H1 (cell line): ENCODE data around the gene LIF. TPM values are rescaled to one million over a fixed set of nuclear protein-coding genes. Genes with fewer than 3 reads are reported as not detected.

ENCODE experiments used
- BACH1 ChIP-seq: IDR thresholded peaks from 2 replicates; pipeline ENCODE4 v1.6.1; 2012; ENCODE audit warnings: low read length, improper control_type of control experiment
- CTBP2 ChIP-seq: IDR thresholded peaks from 2 replicates; pipeline ENCODE4 v1.7.0; 2011; ENCODE audit warnings: borderline replicate concordance, mild to moderate bottlenecking, moderate library complexity, mixed read lengths, low read length; ENCODE audit not compliant: insufficient read depth, insufficient read length
- NANOG ChIP-seq: IDR thresholded peaks from 2 replicates; pipeline ENCODE4 v1.6.1; 2011; ENCODE audit warnings: low read length, low read depth, mild to moderate bottlenecking, inconsistent platforms; ENCODE audit not compliant: insufficient read depth, poor library complexity, severe bottlenecking
- RXRA ChIP-seq: IDR thresholded peaks from 2 replicates; pipeline ENCODE4 v1.6.1; 2011; ENCODE audit warnings: low read depth, mild to moderate bottlenecking, low read length, moderate library complexity; ENCODE audit not compliant: insufficient read depth
- polyA plus RNA-seq, 7 experiments: library from polyadenylated mRNA; depleted of rRNA in 3 of 7; stranded (reverse) in 5 of 7; unstranded in 2 of 7; fragments of >200 nt in 5 of 7; fragments of 200-250 nt in 2 of 7; gene quantifications; 1 replicate in 5 of 7; 2 replicates in 1 of 7; 4 replicates in 1 of 7; pipeline versions ENCODE4 v1.2.1 to v1.2.3, GENCODE V29; 2011 to 2013; ENCODE audit warnings: missing spikeins in 2 of 7, mixed read lengths in 2 of 7
- total RNA-seq: library from RNA; stranded (reverse); fragmentation: NEBNext Ultra II Directional; extraction: Animal tissue kit (Norgen Biotek cat#: 25700); gene quantifications from 2 replicates; pipeline ENCODE4 v1.2.1, GENCODE V29; 2021
- TF ChIP-seq, protein P1 (sequence below): fragments of 300-600 bp; sonication (generic); IDR thresholded peaks from 2 replicates; pipeline ENCODE4 v1.7.1; 2012; ENCODE audit warnings: low read length, moderate library complexity, mild to moderate bottlenecking, inconsistent platforms; ENCODE audit not compliant: insufficient replicate concordance
- TF ChIP-seq, protein P2 (sequence below): IDR thresholded peaks from 2 replicates; pipeline ENCODE4 v1.6.1; 2012; ENCODE audit warnings: low read length, inconsistent platforms

LIF gene
- total and polyA plus RNA-seq, 2 of the 8 experiments (the other 6 are each of a cell fraction or from before 2014, with no cell fraction given): 3.3 to 3.5 TPM

DNA sequence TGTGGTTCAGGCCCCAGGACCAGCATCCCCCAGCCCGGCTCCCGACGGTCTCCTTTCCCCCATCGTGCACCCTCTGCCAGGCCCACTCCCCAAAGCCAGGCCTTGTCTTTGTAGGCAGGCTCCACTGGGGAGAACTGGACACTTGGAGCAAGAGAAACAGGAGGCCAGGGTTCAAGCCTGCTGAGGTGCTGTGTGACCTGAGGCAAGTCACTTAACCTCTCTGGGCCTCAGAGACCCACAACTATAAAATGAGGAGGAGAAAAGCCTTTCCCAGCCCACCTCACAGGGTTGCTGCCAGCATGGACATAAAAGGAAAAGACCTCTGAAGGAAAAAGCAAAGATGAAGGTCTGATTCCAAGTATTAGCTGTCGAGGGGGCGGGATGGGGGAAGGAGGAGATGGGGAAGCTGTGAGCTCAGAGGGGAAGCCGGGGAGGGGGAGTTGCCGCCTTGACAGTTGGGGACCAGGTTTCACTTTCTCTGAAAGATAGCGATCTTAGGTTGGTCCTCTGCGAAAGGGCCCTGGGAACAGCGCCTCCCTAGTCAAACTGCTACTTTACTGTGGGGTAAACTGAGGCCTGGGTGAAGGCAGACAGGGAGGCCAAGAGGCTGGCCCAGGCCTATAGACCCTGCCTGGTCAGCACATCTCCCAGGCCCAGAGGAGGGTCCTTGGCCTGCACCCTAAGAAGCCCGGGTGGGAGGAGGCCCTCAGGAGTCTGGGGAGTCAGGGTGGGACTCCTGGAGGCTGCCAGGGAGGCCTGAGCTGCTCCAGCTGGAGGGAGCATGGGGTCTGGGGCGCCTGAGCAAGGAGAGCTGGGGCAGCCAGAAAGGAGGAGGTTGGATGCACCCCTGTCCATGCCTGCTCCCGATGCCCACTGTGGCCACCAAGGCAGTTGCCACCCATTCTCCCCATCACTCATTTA is 21.1 kb upstream of the LIF start (continued):
- TF ChIP-seq, protein P1, sequence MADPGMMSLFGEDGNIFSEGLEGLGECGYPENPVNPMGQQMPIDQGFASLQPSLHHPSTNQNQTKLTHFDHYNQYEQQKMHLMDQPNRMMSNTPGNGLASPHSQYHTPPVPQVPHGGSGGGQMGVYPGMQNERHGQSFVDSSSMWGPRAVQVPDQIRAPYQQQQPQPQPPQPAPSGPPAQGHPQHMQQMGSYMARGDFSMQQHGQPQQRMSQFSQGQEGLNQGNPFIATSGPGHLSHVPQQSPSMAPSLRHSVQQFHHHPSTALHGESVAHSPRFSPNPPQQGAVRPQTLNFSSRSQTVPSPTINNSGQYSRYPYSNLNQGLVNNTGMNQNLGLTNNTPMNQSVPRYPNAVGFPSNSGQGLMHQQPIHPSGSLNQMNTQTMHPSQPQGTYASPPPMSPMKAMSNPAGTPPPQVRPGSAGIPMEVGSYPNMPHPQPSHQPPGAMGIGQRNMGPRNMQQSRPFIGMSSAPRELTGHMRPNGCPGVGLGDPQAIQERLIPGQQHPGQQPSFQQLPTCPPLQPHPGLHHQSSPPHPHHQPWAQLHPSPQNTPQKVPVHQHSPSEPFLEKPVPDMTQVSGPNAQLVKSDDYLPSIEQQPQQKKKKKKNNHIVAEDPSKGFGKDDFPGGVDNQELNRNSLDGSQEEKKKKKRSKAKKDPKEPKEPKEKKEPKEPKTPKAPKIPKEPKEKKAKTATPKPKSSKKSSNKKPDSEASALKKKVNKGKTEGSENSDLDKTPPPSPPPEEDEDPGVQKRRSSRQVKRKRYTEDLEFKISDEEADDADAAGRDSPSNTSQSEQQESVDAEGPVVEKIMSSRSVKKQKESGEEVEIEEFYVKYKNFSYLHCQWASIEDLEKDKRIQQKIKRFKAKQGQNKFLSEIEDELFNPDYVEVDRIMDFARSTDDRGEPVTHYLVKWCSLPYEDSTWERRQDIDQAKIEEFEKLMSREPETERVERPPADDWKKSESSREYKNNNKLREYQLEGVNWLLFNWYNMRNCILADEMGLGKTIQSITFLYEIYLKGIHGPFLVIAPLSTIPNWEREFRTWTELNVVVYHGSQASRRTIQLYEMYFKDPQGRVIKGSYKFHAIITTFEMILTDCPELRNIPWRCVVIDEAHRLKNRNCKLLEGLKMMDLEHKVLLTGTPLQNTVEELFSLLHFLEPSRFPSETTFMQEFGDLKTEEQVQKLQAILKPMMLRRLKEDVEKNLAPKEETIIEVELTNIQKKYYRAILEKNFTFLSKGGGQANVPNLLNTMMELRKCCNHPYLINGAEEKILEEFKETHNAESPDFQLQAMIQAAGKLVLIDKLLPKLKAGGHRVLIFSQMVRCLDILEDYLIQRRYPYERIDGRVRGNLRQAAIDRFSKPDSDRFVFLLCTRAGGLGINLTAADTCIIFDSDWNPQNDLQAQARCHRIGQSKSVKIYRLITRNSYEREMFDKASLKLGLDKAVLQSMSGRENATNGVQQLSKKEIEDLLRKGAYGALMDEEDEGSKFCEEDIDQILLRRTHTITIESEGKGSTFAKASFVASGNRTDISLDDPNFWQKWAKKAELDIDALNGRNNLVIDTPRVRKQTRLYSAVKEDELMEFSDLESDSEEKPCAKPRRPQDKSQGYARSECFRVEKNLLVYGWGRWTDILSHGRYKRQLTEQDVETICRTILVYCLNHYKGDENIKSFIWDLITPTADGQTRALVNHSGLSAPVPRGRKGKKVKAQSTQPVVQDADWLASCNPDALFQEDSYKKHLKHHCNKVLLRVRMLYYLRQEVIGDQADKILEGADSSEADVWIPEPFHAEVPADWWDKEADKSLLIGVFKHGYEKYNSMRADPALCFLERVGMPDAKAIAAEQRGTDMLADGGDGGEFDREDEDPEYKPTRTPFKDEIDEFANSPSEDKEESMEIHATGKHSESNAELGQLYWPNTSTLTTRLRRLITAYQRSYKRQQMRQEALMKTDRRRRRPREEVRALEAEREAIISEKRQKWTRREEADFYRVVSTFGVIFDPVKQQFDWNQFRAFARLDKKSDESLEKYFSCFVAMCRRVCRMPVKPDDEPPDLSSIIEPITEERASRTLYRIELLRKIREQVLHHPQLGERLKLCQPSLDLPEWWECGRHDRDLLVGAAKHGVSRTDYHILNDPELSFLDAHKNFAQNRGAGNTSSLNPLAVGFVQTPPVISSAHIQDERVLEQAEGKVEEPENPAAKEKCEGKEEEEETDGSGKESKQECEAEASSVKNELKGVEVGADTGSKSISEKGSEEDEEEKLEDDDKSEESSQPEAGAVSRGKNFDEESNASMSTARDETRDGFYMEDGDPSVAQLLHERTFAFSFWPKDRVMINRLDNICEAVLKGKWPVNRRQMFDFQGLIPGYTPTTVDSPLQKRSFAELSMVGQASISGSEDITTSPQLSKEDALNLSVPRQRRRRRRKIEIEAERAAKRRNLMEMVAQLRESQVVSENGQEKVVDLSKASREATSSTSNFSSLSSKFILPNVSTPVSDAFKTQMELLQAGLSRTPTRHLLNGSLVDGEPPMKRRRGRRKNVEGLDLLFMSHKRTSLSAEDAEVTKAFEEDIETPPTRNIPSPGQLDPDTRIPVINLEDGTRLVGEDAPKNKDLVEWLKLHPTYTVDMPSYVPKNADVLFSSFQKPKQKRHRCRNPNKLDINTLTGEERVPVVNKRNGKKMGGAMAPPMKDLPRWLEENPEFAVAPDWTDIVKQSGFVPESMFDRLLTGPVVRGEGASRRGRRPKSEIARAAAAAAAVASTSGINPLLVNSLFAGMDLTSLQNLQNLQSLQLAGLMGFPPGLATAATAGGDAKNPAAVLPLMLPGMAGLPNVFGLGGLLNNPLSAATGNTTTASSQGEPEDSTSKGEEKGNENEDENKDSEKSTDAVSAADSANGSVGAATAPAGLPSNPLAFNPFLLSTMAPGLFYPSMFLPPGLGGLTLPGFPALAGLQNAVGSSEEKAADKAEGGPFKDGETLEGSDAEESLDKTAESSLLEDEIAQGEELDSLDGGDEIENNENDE: no peak
- TF ChIP-seq RXRA (no peak), CTBP2 (no peak), NANOG (no peak), BACH1 (no peak)
- TF ChIP-seq, protein P2, sequence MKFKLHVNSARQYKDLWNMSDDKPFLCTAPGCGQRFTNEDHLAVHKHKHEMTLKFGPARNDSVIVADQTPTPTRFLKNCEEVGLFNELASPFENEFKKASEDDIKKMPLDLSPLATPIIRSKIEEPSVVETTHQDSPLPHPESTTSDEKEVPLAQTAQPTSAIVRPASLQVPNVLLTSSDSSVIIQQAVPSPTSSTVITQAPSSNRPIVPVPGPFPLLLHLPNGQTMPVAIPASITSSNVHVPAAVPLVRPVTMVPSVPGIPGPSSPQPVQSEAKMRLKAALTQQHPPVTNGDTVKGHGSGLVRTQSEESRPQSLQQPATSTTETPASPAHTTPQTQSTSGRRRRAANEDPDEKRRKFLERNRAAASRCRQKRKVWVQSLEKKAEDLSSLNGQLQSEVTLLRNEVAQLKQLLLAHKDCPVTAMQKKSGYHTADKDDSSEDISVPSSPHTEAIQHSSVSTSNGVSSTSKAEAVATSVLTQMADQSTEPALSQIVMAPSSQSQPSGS: no peak
